Stimulated activated naive CD8-positive, alpha-beta T cell treated with anti-CD3 and anti-CD28 coated beads, Interleukin-15, Interleukin-2, amounts not matched to agents 100 ng/mL and 50 ng/mL, for 24 hours (primary cell): ENCODE measurements around the gene SHROOM2.

Source experiments
- H3K27ac Mint-ChIP-seq: one replicate; pipeline ENCODE4 v1.8.0; 2021; ENCODE audit warnings: mild to moderate bottlenecking, mixed read lengths
- H3K27me3 Mint-ChIP-seq: one replicate; pipeline ENCODE4 v1.8.0; 2021; ENCODE audit warnings: mixed read lengths
- H3K36me3 Mint-ChIP-seq: one replicate; pipeline ENCODE4 v1.8.0; 2021; ENCODE audit warnings: low read depth, mixed read lengths
- H3K4me1 Mint-ChIP-seq: one replicate; pipeline ENCODE4 v1.8.0; 2021; ENCODE audit warnings: low read depth, mixed read lengths
- H3K4me3 Mint-ChIP-seq: one replicate; pipeline ENCODE4 v1.8.0; 2021; ENCODE audit warnings: mild to moderate bottlenecking, mixed read lengths
- H3K9me3 Mint-ChIP-seq: one replicate; pipeline ENCODE4 v1.8.0; 2021; ENCODE audit warnings: mixed read lengths

Gene SHROOM2

GRCh38 chrX:9906919-9907318, 120.7 kb downstream of the SHROOM2 start:
- Mint-ChIP-seq H3K4me3 (no peak overlapping the region), H3K27ac (no peak overlapping the region), H3K36me3 (no peaks in the 10 kb centered on the region), H3K9me3 (no peaks in the 10 kb centered on the region), H3K27me3 (peaks cover 23% of the 10 kb centered on the region), H3K4me1 (no peaks in the 10 kb centered on the region)

DNA sequence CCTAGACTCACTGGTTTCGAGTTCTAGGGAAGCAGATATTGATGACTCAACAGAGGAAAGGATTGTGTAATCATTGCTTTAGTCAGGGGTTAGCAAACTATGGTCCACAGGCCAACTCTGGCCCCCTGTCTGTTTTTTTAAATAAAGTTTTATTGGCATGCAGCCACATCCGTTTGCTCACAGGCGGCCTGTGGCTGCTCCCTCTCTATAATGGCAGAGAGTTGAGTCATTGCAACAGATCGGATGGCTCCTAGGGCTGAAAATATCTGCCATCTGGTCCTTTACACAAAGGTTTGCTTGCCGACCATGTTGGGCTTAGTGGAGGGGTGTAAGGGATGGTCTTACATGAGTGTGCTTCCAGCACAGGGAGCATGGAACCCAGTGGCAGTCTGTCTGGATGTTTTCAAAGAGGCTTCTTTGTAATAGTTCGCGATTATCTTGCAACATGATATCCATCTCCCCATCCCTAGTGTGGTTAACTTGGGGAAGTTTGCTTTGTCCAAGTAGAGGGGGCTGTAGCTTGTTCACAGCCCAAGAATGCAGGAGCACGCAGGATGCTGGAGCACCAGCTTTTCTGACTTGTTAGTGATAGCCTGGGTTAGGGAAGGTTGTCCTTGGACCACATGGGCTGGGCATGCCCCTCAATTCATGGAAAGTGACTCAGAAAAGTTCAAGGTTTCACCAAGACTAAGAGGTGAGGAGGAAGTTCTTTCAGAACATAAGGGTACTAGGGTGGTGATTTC, 121.6 kb downstream of the SHROOM2 start:
- Mint-ChIP-seq H3K4me3 (no peak overlapping the region), H3K27me3 (peaks cover 20% of the 10 kb centered on the region), H3K4me1 (no peaks in the 10 kb centered on the region), H3K36me3 (no peaks in the 10 kb centered on the region), H3K9me3 (no peaks in the 10 kb centered on the region), H3K27ac (no peak overlapping the region)

DNA sequence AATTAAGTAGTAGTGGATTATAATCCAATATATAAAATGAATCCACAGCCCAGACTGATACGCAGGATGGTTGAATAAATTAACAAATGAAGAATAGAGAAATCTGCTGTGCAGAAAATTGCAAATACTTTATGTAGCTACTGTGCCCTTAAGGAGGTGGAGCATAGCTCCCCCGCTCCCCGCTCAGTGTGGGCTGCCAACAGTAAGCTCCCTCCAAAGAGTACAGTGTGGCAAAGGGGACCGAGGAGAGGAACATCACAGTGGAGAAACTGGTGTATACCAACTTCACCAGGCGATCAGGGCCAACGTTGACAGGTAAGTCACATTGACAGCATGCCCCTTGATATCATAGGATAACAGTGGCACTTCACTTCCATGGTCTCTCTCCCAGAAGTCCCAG, 123.0 kb downstream of the SHROOM2 start:
- Mint-ChIP-seq H3K4me3 (no peak overlapping the region), H3K36me3 (no peaks in the 10 kb centered on the region), H3K27me3 (peaks cover 23% of the 10 kb centered on the region), H3K4me1 (no peaks in the 10 kb centered on the region), H3K27ac (no peak overlapping the region), H3K9me3 (no peaks in the 10 kb centered on the region)

DNA sequence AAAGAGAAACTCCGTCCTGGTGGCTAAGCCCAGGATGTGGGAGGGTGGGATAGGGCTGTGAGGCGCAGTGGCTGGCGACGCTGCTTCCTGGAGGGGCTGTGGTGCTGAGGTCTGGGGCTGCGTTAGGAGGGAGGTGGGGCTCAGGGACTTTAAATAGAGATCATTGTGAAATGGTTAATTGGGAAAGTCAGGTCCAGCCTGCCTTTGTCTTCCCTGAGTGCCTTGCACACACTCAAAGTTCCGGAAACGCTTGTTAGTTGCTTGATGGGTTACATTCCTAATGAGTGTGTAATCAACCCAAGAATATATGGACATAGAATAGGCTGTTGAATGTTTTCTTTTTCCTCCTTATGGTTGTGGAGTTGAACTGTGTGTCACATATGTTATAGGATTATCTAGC, 125.3 kb downstream of the SHROOM2 start:
- Mint-ChIP-seq H3K27me3 (peaks cover 22% of the 10 kb centered on the region), H3K27ac (no peak overlapping the region), H3K4me3 (no peak overlapping the region), H3K9me3 (no peaks in the 10 kb centered on the region), H3K36me3 (no peaks in the 10 kb centered on the region), H3K4me1 (no peaks in the 10 kb centered on the region)

GRCh38 chrX:9912351-9913145, 126.3 kb downstream of the SHROOM2 start:
- peaks cover 26% of the 10 kb centered on the region for H3K27me3 Mint-ChIP-seq
- H3K4me3 Mint-ChIP-seq = no peak overlapping the region
- no peaks in the 10 kb centered on the region for H3K9me3 Mint-ChIP-seq
- no peaks in the 10 kb centered on the region for H3K4me1 Mint-ChIP-seq
- no peak overlapping the region for H3K27ac Mint-ChIP-seq
- H3K36me3 Mint-ChIP-seq = no peaks in the 10 kb centered on the region

- Mint-ChIP-seq H3K4me3 (no peak overlapping the region), H3K27me3 (peaks cover 26% of the 10 kb centered on the region), H3K27ac (no peak overlapping the region), H3K9me3 (no peaks in the 10 kb centered on the region), H3K4me1 (no peaks in the 10 kb centered on the region), H3K36me3 (no peaks in the 10 kb centered on the region)
Measured at GRCh38 chrX:9913146-9913433, 126.9 kb downstream of the SHROOM2 start.

GRCh38 chrX:9917861-9918260, 131.6 kb downstream of the SHROOM2 start:
- no peaks in the 10 kb centered on the region for H3K9me3 Mint-ChIP-seq
- H3K4me1 Mint-ChIP-seq = no peaks in the 10 kb centered on the region
- no peak overlapping the region for H3K4me3 Mint-ChIP-seq
- H3K36me3 Mint-ChIP-seq = no peaks in the 10 kb centered on the region
- no peak overlapping the region for H3K27ac Mint-ChIP-seq
- peaks cover 28% of the 10 kb centered on the region for H3K27me3 Mint-ChIP-seq

DNA sequence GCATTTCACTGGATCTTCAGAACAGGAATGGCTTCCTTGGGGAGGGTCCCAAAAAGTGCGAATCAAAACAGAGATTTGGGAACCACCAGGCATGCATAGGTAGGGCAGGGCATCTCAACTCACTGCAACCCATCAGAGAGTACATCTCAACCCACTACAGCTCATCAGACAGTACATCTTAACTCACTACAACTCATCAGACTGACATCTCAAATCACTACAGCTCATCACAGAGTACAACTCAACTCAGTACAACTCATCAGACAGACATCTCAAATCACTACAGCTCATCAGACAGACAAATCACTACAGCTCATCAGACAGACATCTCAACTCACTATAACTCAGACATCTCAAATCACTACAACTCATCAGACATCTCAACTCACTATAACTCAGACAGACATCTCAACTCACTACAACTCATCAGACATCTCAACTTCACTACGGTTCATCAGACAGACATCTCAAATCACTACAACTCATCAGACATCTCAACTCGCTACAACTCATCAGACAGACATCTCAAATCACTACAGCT, 133.5 kb downstream of the SHROOM2 start:
- no peaks in the 10 kb centered on the region for H3K9me3 Mint-ChIP-seq
- H3K4me3 Mint-ChIP-seq = no peak overlapping the region
- no peak overlapping the region for H3K27ac Mint-ChIP-seq
- H3K27me3 Mint-ChIP-seq = peaks cover 20% of the 10 kb centered on the region
- no peaks in the 10 kb centered on the region for H3K4me1 Mint-ChIP-seq
- no peaks in the 10 kb centered on the region for H3K36me3 Mint-ChIP-seq

- Mint-ChIP-seq H3K9me3 (no peaks in the 10 kb centered on the region), H3K27me3 (peaks cover 20% of the 10 kb centered on the region), H3K4me1 (no peaks in the 10 kb centered on the region), H3K36me3 (no peaks in the 10 kb centered on the region), H3K4me3 (no peak overlapping the region), H3K27ac (no peak overlapping the region)
Measured at GRCh38 chrX:9921407-9921806, 135.2 kb downstream of the SHROOM2 start.

- Mint-ChIP-seq H3K9me3 (no peaks in the 10 kb centered on the region), H3K27me3 (peaks cover 16% of the 10 kb centered on the region), H3K4me3 (no peak overlapping the region), H3K27ac (no peak overlapping the region), H3K4me1 (no peaks in the 10 kb centered on the region), H3K36me3 (no peaks in the 10 kb centered on the region)
Measured at GRCh38 chrX:9923357-9923756, 137.1 kb downstream of the SHROOM2 start.

DNA sequence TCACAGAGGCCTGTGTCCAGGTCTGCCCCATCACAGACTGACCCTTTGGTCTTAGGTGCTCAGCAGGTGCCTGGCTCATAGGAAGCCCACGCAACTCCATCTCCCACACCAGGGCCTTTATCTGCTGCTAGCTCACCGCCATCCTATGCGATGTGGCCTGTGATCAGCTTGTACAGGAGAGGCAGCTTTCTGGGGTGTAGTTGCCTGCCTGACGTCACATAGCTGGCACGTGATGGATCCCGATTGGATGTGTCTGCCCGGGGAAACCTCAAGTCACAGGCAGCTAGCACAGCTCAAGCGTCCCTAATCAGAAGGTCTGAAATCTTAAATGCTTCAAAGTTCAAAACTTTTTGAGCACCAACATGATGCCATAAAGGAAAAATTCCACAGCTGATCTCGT, 139.8 kb downstream of the SHROOM2 start:
- no peak overlapping the region for H3K27ac Mint-ChIP-seq
- H3K36me3 Mint-ChIP-seq = no peaks in the 10 kb centered on the region
- H3K4me1 Mint-ChIP-seq = no peaks in the 10 kb centered on the region
- peaks cover 13% of the 10 kb centered on the region for H3K27me3 Mint-ChIP-seq
- no peaks in the 10 kb centered on the region for H3K9me3 Mint-ChIP-seq
- H3K4me3 Mint-ChIP-seq = no peak overlapping the region

- Mint-ChIP-seq H3K4me1 (no peaks in the 10 kb centered on the region), H3K36me3 (no peaks in the 10 kb centered on the region), H3K4me3 (no peak overlapping the region), H3K27ac (no peak overlapping the region), H3K27me3 (peaks cover 5% of the 10 kb centered on the region), H3K9me3 (no peaks in the 10 kb centered on the region)
Measured at GRCh38 chrX:9927698-9928482, 141.7 kb downstream of the SHROOM2 start.

DNA sequence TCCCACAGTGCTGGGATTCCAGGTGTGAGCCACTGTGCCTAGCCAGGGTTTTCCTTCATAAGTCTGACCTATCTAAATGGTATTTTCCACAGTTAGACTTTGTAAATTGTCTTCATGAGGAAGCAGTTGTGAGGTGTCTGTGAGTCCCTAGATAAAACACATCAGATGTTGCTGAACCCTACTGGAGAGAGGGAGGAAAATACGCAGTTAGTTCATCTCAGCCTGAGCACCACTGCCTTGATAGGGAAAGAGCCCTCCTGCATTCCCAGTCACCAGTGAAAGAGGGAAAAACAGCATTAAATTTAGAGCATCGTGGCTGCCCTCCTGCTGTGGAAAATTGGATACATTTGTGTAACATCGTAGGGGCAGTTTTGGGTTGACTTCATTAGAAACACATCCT, 149.2 kb downstream of the SHROOM2 start:
- Mint-ChIP-seq H3K4me1 (peaks cover 4% of the 10 kb centered on the region), H3K4me3 (no peak overlapping the region), H3K36me3 (no peaks in the 10 kb centered on the region), H3K27ac (no peak overlapping the region), H3K27me3 (peaks cover 25% of the 10 kb centered on the region), H3K9me3 (no peaks in the 10 kb centered on the region)

DNA sequence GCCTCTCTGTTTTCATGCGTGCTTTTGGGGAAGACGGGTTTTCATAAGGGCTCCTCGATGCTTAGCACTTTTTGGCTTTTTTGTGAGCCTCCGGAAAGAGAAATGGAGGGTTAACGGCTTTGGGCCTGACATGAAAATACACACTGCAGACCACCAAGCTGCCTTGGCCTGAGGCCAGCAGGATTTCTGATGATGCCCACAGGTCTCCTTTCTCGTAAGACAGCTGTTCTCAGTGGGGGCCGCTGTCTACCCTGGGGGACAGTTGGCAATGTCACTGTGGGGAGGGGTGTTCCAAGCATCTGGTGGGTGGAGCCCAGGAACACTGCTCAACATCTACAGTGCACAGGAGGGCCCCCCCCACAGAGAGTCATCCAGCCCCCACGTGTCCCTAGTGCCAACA, 151.5 kb downstream of the SHROOM2 start:
- Mint-ChIP-seq H3K4me3 (no peak overlapping the region), H3K36me3 (no peaks in the 10 kb centered on the region), H3K9me3 (no peaks in the 10 kb centered on the region), H3K27me3 (peaks cover 28% of the 10 kb centered on the region), H3K4me1 (peaks cover 25% of the 10 kb centered on the region), H3K27ac (no peak overlapping the region)

DNA sequence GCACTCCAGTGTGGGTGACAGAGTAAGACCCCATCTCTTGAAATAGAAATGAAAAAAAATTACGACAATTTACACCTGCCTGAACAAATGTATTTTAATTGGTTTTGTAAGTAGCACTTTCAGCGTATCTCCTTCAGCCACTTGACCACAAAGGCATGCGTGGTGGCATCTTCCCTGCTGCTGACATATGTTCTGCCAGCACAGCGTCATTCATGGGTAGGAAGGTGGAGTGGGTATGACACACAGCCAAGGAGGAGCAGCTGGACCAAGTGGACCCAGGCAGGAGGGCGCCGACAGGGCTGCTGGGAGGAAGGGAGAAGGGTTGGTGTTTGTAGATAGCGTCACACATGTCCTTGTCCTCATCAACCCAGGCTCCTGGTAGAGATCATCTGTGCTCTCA, 152.3 kb downstream of the SHROOM2 start:
- Mint-ChIP-seq H3K4me1 (peaks cover 32% of the 10 kb centered on the region), H3K9me3 (no peaks in the 10 kb centered on the region), H3K4me3 (no peak overlapping the region), H3K27ac (no peak overlapping the region), H3K36me3 (no peaks in the 10 kb centered on the region), H3K27me3 (peaks cover 28% of the 10 kb centered on the region)
